HG02852 (cell line): ENCODE data around the gene CARD14.

Source experiments
- ATAC-seq: cut with Tn5 transposase; IDR thresholded peaks from one replicate; pipeline ENCODE4 v1.9.1; 2021; ENCODE audit warnings: mild to moderate bottlenecking, moderate library complexity; ENCODE audit not compliant: unreplicated experiment

The CARD14 gene

GRCh38 chr17:80209765-80210164 lies 39.9 kb downstream of the CARD14 start:
- ATAC-seq, result no peak

- ATAC-seq, result no peak
These were observed 40.7 kb downstream of the CARD14 start for GRCh38 chr17:80210348-80211108.

DNA sequence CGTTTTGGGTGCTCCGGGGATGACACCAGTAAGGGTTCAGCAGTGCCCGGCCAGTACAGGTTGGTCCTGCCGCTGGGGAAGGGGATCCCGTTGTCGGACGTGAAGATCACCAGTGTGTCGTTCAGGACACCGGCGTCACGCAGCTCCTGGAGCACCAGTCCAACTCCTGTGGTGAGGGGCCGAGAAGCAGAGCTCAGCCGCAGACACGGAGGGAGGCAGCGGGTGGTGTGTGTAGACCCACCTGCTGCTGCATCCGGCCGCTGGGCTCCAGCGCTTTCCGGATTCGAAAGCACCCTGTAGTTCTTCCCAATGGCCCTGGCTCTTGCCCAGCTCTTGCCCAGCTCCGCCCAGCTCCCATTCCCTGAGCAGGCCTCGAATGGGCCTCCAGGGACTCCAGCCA lies 42.3 kb downstream of the CARD14 start:
- no peak for ATAC-seq

DNA sequence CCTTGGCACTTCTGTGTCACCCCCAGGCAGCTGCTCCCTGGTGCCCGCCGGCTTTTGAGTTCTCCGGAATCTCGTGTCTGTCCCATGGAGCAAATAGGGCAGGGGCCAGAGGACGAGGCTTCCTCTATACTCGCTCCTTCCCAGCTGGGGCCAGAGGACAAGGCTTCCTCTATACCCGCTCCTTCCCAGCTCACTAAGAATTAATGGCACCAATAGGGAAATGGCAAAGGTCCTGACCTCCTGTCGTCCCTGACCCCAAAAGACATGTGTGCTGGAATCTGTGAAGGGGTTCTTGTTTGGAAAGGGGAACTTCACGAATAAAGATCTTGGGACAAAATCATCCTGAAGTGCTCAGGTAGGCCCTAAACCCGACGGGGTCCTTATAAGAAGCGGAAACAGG lies 42.7 kb downstream of the CARD14 start:
- no peak for ATAC-seq

- no peak for ATAC-seq
These were observed 43.3 kb downstream of the CARD14 start for GRCh38 chr17:80212962-80213642.

- ATAC-seq, result no peak
These were observed 43.8 kb downstream of the CARD14 start for GRCh38 chr17:80213643-80213975.

GRCh38 chr17:80214012-80214877 lies 44.4 kb downstream of the CARD14 start:
- no peak for ATAC-seq

GRCh38 chr17:80214878-80215210 lies 45.0 kb downstream of the CARD14 start:
- no peak for ATAC-seq

GRCh38 chr17:80216473-80217456 lies 46.9 kb downstream of the CARD14 start:
- no peak for ATAC-seq

- no peak for ATAC-seq
These were observed 48.0 kb downstream of the CARD14 start for GRCh38 chr17:80217703-80218362.

DNA sequence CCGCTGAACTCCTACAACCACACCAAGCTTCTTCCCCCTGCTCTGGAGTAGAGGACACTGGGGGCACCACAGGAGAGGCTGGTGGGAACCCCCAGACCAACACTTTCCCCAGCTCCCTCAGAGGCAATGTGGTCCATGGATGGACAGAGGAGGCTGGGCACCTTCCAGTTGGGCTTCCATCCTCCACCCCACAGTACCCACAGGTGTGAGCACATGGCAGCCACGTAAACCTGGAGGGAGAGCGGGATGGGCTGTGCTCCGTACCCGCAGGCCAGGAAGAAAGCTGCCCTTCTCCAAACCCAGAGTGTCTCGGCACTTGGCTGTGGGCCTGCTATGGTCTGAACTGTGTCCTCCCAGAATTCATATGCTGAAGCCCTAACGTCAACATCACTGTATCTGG lies 48.6 kb downstream of the CARD14 start:
- ATAC-seq, result no peak

- peak; percentile 52 for ATAC-seq
These were observed 49.4 kb downstream of the CARD14 start for GRCh38 chr17:80219013-80219762.

GRCh38 chr17:80219763-80220053 lies 49.9 kb downstream of the CARD14 start:
- no peak for ATAC-seq

DNA sequence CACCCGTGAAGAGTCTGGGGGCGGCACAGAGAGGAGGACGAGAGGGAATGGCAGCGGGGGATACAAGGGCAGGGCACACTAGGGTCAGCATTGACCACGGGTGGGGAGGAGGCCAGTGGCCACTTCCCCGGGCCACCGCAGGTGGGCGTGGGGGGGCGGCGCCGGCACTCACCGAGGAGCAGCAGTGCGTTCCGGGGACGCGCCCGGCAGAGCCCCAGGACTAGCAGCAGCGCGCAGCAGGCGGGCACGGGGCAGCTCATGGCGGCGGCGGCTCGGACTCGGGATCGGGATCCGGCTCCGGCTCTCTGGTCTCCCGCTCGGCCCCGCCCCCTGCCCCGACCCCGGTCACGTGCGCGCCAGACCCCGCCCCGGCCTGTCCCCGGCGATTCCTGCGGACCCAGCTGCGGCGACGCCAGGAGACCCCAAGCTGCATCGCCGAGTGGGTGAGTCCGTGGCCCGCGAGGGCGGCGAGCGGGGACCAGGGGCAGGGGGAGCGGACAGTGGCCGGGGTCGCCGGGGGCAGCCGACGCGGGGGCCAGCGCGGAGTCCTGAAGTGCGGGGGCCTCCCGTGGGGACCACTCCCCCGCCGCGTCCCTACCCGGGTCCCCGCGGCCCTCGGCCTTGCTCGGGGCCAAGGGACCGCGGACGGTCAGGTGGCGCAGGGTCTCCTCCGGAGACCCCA lies 50.4 kb downstream of the CARD14 start, which contains the start of the genes SGSH and SLC26A11:
Gene SGSH (minus strand): TSS at position 280 of the 682 bp plus-strand sequence. CDS start 20 bp downstream, at position 260.
Gene SLC26A11 (plus strand): TSS at position 374 of the 682 bp plus-strand sequence. CDS start 1,134 bp downstream, outside the sequence.
- peak; percentile 49 for ATAC-seq

GRCh38 chr17:80220736-80221215 lies 50.9 kb downstream of the CARD14 start:
- ATAC-seq, result peak; percentile 16

- ATAC-seq, result no peak
These were observed 51.7 kb downstream of the CARD14 start for GRCh38 chr17:80221351-80222105.

- ATAC-seq, result no peak
These were observed 52.7 kb downstream of the CARD14 start for GRCh38 chr17:80222376-80223141.
